AG10803 (cell line): ENCODE data around the gene GATAD2B.

Experiments
- DNase-seq: peaks from one replicate; pipeline ENCODE4 v3.0.0; 2010; ENCODE audit warnings: low read depth
- H3K4me3 ChIP-seq: 2 replicates; pipeline ENCODE4 v1.5.1; 2011; ENCODE audit warnings: mild to moderate bottlenecking, low read length, control low read depth
- TF ChIP-seq, protein P1 (sequence below): conservative IDR thresholded peaks from 2 replicates; pipeline ENCODE4 v1.5.1; 2011; ENCODE audit warnings: mild to moderate bottlenecking, low read length, control low read depth, inconsistent platforms

Gene GATAD2B

DNA sequence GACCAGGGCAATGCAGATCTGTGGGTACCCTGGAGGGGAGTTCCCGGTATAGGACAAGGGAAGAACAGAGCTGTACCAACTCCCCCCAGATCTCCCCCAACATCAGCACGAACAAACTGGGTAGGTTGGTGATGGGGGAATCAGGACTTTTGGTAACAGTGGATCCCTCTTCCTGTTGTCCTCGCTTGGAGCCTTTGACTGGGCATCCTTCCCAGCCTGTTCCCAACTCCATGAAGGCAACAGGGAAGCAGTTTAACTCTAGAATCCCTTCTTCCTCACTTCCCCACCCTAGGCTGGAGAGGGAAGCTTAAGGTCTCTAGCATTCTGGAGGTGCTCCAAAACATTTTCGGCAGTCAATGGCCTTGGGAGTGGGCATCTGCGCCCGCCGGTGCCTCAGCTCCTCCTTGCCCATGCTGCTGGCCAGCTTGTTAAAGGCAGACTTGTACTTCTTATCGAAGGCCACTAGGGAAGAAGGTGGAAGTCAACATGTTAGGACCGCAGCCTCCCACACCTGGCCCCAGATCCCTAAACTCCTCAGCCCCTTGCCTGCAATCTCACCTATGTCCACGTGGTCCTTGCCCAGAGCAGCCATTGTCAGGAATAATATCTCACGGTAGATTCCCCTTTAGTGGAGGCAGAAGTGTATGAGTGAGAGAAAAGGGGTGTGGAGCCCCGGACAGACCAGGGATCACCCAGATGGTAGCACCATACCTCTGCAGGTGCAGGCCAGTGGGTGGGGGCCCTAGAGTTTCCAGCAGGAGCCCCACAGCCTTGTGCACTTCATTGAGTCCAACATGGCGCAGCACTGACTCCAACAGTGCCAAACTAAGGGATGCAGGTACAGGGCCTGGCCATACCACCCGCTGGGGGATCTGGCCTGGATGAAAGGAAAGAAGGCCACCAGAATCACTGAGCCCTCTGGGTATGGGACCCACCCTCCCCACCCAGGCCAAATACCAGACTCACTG lies 7.5 kb upstream of the GATAD2B start:
- no peak for DNase-seq
- TF ChIP-seq, protein P1, sequence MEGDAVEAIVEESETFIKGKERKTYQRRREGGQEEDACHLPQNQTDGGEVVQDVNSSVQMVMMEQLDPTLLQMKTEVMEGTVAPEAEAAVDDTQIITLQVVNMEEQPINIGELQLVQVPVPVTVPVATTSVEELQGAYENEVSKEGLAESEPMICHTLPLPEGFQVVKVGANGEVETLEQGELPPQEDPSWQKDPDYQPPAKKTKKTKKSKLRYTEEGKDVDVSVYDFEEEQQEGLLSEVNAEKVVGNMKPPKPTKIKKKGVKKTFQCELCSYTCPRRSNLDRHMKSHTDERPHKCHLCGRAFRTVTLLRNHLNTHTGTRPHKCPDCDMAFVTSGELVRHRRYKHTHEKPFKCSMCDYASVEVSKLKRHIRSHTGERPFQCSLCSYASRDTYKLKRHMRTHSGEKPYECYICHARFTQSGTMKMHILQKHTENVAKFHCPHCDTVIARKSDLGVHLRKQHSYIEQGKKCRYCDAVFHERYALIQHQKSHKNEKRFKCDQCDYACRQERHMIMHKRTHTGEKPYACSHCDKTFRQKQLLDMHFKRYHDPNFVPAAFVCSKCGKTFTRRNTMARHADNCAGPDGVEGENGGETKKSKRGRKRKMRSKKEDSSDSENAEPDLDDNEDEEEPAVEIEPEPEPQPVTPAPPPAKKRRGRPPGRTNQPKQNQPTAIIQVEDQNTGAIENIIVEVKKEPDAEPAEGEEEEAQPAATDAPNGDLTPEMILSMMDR: no peak
- H3K4me3 ChIP-seq: no peak overlapping the region

DNA sequence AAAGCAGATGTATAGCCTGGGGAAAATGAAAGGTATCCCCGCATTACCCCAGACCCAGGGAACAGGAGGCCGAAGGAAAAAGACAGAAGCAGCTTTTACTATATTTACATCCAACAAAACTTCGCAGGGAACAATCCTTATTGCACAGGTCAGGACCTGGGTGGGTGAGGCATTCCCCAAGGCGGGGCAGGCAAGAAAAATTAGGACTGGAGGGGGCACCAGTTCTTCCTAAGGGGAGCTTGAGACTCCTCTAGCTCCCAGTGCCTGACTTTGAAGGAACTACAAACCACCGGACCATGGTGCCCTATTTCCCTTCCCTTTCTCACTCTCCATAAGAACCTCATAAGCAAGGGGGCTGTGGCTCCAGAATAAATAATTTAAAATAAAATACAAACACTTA lies 6.7 kb upstream of the GATAD2B start:
- no peak for DNase-seq
- TF ChIP-seq, protein P1: no peak
- no peak overlapping the region for H3K4me3 ChIP-seq

DNA sequence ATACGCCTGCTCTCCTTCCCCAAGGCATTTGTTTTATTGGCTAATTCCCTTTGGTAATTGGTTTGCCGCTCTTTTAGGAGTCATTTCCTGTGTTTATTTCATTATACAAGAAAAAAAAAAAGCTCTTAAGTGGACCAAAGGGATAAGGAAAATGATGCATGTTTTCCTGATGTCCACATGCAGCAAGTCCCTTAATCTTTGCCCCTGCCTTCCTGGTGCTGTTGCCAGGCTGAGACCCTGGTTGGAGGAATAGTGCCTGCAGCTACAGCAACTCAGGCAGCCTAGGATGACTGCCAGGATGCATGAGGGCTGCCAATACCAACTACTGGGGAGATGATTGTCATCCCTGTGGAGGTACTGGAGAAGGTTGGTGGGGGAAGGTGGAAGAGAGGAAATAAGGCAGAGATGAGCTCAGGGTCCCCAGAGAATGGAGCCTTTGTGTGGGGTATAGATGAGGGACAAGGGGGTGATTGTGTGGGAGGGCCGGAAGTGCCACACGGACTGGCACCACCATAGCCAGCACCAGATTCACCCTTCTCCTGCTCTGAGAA lies 6.1 kb upstream of the GATAD2B start:
- DNase-seq: peak; percentile 6
- no peak overlapping the region for H3K4me3 ChIP-seq
- TF ChIP-seq, protein P1: no peak

DNA sequence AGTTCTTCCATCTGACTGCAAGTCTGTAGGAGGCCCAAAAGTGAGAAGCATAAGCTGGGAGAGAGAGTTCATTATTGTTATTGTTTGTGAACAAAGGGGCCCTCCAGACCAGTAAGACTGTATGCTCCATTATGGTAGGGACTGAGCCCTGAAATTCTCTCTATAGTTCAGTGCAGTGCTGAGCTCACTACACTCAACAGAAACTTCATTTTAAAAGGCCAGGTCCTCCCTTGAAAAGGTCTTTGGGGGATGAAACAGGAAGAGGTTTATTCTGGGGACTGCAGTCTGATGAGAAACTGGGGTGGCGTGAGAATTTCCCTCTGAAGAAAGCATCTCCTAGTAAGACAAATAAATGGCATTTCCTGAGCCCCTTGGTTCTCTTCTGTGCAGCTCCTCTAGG lies 5.5 kb upstream of the GATAD2B start:
- no peak for DNase-seq
- H3K4me3 ChIP-seq: no peak overlapping the region
- TF ChIP-seq, protein P1: no peak

DNA sequence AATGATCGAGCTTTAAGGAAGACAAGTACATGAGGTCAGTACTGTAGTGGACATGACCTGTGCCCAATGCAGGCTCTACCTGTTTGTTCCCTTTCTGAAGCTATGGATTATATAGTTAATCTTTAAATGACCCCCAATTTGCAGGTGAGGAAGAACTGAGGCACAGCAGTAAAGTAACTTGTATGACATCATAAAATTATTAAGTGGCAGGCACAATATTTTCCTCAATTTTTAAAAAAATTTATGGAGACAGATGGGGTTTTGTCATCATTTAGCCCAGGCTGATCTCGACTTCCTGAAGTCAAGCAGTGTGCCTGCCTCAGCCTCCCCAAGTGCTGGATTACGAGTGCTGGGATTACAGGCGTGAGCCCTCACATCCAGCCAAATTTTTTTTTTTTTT lies 3.6 kb upstream of the GATAD2B start:
- no peak for DNase-seq
- no peak overlapping the region for H3K4me3 ChIP-seq
- TF ChIP-seq, protein P1: no peak

DNA sequence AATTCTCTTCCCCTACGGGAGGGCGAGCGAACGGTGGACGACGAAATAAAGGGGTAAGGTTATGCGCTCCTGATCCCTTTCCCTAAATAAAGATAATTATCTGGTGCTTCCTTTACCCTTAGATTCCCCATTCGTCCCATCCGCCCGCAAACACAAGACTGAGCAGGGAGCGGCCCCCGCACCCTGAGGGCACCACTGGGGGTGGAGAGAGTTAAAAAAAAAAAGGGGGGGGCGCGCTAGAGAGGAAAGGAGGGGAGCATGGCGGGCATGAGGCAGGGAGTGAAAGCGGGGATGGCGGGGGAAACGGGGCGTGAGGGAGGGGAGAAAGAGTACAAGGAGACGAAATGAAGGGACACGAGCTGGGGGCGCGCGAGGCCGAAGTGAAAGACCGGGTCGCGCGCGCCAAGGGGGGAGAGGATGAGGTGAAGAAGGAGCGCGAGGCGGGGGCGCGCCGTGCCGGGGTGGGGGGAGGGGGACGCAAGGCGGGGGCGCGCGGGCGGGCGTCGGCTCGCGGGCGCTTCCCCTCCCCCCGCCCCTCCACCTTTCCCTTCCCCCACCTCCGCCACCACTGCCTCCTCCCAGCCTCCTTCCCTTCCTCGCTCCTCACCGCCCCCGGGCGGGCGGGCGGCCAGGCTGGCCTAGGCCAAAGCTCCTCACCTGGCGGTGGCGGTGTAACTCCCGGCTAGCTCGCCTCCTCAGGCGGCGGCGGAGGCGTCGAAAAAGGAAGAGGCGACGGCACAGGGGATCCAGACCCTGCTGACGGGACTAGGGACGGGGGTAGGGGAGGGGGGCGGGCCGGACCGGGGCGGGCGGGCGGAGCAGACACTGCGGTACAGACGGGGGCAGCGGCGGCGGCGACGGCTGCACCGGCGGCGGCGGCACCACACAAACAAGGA lies 448 bp downstream of the GATAD2B start:
- DNase-seq: no peak
- TF ChIP-seq, protein P1: no peak
- H3K4me3 ChIP-seq: peak overlapping the region; percentile 89
